A375 (cell line): Measurements from ENCODE around the gene APOO. TPM values are rescaled to one million over a fixed set of nuclear protein-coding genes. Genes with fewer than 3 reads are reported as not detected.

Experiments used
- total RNA-seq: library from RNA; depleted of rRNA; stranded (reverse); fragments of >200 nt; shearing (Covaris generic); gene quantifications from 2 replicates; pipeline ENCODE4 v1.2.3, GENCODE V29; 2014; rRNA removed

APOO gene
- total RNA-seq = 25.0 and 33.6 TPM in 2 replicates

DNA sequence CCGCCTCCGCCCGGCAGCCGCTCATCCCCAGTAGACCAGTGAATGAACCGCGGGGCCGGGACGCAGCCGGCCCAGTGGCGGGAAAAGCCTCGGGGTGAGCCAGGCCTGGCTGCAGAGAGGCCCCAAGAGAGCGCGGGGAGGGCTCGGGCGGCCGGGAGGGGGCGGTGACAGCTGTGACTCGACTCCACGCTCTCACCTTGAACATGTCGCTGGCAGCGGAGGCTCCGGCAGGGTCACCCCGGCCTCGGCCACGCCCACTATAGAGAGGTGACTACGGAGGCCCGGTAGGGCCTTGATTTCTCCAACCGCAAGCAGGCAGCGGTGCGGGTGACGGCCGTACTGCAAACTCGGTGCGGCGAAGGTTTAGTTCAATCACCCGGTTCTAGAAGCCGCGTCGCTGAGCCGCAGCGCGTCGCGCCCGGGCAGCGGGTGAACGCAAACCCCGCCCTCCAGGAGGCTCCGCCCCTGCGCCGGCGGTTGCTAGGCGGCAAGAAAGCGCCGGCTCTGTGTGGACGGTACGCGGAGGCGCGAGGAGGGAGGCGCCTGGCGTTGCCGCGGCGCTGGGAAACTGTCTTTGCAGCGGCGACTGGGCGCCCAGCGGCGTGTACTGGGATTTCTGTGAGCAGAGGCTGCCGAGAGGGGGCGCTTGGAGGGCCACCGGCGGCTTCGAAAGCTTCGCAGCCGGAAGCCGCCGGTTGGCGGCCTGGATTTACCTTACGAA, at the start of gene APOO, which contains the start of gene CXorf58:
TSS of gene APOO (minus strand) at position 441 of the 721 bp plus-strand sequence. CDS start at position 205, 236 bp downstream.
TSS of gene CXorf58 (plus strand) at position 509 of the 721 bp plus-strand sequence. CDS start 2,297 bp downstream, outside the sequence.

Other genes with a start within 250 kb of the APOO start
- gene PRDX4, start 240.4 kb downstream of the APOO start, total RNA-seq = 114 and 141 TPM in 2 replicates
- 59.0 and 65.1 TPM in 2 replicates for gene ACOT9, start 164.7 kb downstream of the APOO start, total RNA-seq
- gene SAT1, start 124.8 kb downstream of the APOO start, total RNA-seq = 343 and 418 TPM in 2 replicates
- gene CXorf58, start 68 bp upstream of the APOO start, total RNA-seq = not detected in 2 replicates
- 14.1 and 16.2 TPM in 2 replicates for gene KLHL15, start 119.2 kb upstream of the APOO start, total RNA-seq
- 284 and 298 TPM in 2 replicates for gene EIF2S3, start 147.0 kb upstream of the APOO start, total RNA-seq
- gene ZFX, start 241.8 kb upstream of the APOO start, total RNA-seq = 24.4 and 28.5 TPM in 2 replicates